RCC 7860 (cell line): ENCODE data around the gene KAT7.

ENCODE experiments used
- DNase-seq: peaks from one replicate; pipeline ENCODE4 v3.0.0-alpha.2; 2015; ENCODE audit warnings: low spot score
- FAIRE-seq: peaks from 2 replicates; lab custom pipeline; 2012; peaks lifted over from hg19 to GRCh38; lab: Jason Lieb, UNC

KAT7 gene

DNA sequence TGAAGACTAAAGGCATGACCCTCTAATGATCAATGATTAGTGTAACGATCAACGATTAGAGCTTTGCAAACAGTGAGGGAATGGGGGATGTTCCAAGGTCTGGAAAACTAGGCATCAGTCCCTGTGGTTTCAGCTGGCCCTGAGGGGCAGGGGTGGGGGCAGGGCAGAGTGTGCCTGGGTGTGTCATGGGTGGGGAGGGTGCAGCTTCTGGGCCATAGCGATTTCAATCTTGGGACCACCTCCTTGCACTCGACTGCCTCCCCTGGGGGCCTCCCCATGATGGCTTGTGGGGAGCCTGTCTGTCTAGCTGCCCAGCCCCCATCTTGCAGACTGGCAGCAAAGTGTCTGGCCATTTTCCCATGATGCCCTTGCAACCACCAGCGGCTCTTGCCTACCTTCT is 51.0 kb downstream of the KAT7 start:
- FAIRE-seq = no peak
- no peak for DNase-seq

DNA sequence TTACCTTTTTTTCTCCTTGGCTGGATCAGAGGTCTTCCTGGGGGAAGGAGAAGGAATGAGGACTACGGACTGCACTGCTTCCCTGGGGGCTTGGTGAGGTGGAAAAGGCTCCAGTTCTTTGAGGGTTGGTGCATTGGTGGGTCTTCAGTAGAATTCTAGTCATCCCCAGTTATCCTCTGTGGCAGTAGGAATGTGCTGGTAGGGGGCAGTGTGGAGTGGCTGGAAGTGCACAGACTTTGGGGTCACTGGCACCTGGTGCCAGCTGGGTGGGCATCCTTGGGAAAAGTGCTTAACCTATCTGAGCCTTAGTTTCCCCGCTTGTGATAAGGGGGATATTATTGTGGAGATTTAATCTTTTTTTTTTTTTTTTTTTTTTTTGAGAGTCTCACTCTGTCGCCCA is 53.1 kb downstream of the KAT7 start:
- DNase-seq (no peak), FAIRE-seq (no peak)

DNA sequence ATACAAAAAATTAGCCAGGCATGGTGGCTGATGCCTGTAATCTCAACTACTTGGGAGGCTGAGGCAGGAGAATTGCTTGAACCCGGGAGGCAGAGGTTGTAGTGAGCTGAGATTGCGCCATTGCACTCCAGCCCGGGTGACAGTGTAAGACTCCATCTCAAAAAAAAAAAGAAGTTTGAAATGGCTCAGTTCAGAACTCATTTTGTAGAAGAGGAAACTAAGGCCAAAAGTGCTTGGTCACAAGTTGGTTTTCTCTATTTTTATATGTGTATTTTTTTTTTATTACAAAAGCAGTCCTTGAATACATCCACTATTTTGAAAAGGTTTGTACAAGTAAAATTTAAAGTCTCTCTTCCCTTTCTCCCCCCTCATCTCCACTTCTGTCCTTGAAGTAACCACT is 53.9 kb downstream of the KAT7 start:
- FAIRE-seq (no peak), DNase-seq (no peak)

DNA sequence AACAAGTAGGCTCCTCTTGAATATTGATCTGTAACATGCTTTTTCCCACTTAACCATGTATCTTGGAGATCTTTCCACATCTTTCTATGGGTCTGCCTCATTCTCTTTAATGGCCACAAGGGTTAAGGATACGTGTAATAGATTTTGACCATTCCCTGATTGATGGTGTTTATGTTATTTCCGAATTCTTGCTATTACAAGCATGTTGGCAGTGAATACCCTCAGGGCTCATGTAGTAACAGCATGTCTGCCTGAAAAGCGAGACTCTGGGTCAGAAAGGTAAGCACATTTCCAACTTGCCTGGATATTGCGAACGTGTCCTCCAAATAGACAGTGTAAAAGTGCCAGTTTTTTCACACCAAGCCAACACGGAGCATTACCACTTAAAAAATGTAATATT is 54.4 kb downstream of the KAT7 start:
- FAIRE-seq = no peak
- no peak for DNase-seq

DNA sequence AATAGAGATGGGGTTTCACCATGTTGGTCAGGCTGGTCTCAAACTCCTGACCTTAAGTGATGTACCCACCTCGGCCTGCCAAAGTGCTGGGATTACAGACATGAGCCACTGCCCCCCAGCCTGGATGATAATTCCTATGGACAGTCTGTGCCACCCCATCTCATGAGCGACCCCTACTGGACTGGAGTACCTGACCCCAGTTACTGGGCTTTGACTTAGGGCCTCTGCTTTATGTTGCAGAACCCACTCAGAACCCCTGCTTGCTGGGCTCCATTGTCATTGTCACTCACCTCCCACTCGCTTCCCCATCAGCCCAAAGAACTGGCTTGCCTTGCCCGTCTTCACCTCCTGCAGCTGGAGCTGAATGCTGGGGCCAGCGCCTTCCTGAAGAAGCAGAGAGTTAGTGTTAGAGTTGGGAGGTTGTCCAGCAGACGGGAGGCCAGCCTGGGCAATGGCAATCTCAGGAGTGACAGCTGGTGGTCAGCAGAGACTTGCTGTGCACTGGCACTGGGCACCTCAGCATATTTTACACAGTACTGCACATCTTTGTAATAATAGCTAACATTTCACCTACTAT is 55.4 kb downstream of the KAT7 start:
- DNase-seq (peak; percentile 6), FAIRE-seq (no peak)

DNA sequence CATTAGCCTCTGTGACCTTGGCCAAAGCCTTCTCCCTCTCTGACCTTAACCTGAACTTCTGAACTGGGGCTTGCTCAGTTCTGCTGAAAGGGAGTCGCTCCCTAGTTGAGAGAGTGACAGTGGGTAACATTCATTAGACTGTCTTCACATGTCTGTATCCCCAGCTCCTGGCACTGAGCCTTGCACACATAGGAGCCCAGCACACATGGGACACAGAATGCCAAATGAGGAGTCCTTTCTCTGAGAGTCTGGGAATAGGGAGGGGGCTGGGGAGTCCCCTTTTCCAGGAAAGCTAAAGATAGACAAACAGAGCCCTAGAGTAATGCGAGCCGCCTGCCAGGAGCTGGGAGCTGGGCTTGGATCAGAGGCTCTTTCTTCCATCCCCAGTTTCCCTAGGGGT is 56.8 kb downstream of the KAT7 start:
- FAIRE-seq = no peak
- no peak for DNase-seq

DNA sequence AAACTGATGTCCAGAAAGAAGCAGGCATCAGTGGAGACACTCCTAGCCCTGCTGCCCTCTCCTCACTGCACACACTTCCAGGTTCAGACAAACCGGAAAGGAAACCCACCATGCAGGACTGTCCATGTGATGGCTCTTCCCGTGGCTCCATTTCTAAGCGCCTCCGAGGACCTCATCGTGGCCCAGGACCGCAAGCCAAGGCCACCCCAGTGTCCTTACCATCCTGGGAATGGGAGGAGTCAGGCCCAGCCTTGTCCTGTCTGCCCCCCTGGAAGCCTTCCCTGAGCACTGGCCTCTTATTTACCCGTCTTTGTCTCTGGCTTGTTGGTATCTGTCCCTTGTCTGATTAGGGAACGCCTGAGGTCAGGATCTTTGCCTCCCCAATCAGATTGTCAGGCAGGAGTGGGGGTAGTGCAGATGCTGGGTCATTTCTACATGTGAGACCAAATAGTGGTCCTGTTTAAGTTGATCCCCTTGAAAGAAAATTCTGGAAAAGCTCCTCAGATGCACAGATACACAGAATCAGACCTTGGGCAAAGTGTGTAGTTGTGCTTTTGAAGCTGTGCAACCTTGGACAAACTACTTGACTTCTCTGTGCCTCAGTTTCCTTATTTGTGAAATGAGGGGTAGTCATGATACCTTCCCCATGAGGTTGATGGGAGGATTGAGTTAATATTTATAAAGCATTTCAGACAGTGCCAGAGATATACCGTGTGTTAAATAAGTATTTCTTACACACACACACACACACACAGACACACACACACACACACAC is 58.6 kb downstream of the KAT7 start:
- no peak for FAIRE-seq
- no peak for DNase-seq

DNA sequence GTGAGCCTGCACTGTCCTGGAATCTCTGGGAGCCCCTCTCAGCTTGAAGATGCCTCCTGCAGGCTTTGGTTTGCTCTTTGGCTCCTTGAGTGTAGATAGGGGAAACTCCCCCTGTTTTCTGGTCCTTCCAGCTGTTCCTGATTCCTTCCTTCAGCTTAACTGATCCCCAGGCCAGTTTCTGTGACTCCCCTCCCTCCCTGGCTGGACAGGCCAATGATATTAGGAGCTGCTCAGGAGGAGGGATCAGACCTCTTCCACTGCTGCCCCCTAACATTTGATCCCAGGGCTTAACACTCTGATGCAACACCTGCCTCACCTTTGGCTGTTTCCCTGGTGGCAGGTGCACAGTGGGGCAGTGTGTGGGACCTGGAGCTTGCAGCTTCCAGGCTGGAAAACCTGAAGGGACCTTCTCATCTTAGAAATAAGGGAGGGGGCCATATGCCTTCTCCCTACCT is 59.6 kb downstream of the KAT7 start, which contains the start of gene TAC4:
Gene TAC4, minus strand, starts transcription at position 51 of the 455 bp plus-strand sequence. CDS start 52 bp downstream, outside the sequence.
- DNase-seq (no peak), FAIRE-seq (no peak)

DNA sequence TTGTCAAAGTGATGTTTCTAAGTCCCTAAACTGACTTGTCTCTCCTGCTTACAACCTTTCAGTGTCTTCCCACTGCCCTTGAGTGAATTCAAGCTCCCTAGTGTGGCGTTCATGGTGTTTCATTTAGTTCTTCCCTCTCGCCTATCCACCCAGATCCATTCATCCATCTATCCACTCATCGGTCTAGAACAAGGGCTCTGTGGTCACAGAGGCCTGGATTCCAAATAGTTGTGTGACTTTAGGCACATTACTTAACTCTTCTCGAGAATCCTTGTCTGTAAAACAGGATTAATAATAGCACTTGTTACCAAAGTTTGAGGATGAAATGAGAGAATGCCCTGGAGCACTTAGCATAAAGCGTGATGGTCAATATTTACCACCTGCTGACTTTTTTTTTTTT is 60.3 kb downstream of the KAT7 start:
- DNase-seq = no peak
- FAIRE-seq = no peak

DNA sequence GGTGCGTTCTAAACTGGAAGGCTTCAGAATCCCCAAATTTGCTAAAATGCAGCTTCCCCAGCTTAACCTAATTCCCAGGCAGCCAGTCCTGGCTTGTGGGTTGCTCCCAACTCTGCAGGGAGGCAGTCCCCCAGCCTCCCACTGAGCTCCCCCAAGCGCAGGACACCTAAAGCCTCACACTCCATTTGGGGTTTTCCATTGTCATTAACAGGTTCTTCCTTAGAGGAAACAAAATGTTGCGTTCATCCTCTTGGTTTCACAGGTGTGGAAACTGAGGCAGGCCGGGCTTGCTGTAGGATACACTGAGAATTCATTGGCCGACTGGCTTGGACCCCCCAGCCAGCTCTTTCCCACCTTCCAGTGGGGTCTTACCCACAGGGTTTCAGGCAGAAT is 61.7 kb downstream of the KAT7 start:
- DNase-seq (no peak), FAIRE-seq (no peak)

DNA sequence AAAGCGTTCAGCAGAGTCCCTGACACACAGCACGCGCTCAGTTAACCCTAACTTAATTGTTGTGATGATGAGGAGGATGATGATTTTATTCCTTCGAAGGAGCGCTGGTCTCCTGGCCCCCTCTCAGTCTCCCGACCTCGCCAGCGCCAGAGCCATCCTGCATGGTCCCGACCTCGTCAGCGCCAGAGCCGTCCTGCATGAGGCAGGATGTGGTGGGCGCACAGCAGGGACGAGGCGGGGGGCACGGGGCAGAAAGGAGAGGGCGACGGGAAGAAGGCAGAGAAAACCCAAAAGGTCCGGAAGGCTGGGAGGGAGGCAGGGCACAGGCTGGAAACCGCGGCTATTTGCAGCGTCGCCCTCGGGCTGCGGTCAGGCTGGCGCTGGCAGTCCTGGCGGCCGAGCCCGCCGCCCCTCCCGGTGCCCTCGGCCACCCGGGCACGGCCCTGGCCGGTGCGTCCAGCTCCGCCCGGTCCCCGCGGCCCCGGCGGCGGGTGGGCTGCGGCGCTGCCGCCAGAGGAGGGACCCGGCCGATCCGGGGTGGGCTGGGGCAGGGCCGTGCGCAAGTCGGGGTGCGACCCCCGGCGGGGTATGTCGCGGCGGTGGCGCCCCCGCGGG is 62.4 kb downstream of the KAT7 start:
- DNase-seq (no peak), FAIRE-seq (no peak)

DNA sequence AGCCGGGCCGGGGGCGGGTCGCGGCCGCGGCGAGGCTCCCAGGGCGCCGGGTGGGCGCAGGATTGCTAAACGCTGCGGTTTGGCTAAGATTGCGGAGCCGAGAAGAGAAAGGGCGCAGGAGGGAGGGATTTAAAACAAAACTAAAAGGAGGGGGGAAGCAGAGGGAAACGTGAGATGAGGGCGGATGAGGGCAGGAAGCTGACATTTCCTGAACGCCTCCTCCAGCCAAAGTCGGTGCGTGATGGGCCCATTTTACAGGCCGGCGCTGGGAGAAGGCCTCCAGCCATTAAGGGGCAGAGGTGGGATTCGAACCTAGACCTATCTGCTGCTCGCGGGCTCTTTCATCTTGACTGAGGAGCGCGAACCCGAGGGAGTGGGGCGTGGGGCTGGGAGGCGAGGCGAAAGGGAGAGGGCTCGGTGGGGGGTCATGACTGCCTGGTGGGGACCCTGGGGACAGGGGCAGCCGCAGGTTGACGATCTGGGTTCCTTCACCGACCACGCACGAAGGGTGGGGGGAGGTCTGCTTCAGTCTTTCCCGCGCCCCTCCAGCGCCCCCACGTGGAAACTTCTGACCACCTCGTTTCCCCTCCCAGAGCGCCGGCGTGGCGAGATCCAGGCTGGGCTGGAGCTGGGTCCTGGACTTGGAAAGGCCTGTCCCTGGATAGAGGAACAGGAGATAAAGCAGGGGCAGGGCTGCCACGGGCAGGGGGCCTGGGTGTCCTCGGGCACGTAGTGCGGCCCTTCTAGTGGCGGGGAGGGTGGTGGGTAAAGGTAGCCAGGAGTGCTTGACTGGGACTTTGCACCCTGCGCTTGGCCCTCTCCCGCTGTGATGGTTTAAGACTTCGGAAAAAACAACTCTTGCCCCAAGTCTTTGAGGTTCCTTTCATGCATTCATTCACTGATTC is 63.2 kb downstream of the KAT7 start:
- FAIRE-seq (no peak), DNase-seq (peak; percentile 22)

DNA sequence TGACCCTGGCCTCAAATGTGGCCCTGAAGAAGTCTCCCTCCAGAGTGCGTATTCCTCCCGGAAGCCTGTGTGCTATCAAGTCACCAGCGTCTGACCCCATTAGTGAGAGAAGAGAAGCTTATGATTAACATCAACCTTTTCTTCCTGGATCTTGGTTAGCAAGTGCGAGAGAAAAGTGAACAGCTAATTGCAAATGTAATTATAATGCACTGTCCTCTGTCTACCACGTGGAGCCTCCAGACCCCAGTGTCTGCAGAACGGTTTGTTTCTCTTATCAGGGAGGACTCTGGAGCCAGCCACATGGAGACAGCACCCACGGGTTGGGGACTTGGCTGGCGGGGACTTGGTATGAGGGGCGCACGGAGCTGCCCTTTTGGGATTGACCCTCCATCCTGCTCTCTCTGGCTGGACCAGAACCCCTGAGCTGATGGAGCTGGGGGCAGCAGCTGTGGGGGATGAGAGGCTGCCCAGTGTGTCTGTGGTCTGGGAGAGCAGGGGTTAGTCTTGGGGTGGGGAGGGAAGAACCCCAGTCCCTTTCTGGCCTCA is 65.1 kb downstream of the KAT7 start:
- DNase-seq (no peak), FAIRE-seq (no peak)

DNA sequence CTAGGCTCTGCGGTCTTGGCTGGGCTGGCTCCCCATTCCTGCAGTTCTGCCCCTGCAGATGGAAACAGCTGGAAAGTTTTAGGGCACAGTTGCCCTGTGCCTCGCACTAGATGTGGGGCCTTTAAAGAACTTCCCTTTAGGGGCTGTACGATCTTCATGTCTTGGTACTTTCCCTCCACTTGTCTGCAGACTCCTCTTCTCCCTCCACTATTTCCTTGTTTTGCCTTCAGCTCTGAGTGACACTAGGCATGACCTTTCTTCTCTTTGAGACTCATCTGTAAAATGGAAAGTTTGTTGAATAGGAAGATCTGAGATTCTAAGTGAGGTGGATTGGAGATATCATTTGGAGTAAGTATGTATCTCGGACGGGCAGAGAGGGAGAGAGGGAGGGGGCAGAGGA is 65.6 kb downstream of the KAT7 start:
- FAIRE-seq (no peak), DNase-seq (no peak)

DNA sequence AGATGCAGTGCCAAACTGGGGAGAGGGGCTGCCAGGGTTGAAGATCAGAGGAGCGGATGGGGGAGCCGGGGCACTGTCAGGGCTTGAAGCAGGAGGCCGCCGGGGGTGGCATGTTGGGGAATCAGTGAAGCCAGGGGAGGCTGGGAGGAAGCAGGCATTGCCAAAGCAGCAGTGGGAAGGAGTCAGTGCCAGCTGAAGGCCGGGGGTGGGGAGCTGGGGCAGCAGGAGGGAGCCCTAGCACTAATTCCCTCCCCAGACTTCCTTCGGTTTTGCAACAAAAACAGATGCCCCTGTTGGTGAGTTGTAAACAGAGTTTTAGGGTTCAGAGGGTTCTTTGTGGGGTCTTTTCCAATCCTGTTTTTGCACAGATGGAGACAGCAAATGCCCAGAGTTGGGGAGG is 70.3 kb downstream of the KAT7 start:
- DNase-seq (no peak), FAIRE-seq (no peak)

DNA sequence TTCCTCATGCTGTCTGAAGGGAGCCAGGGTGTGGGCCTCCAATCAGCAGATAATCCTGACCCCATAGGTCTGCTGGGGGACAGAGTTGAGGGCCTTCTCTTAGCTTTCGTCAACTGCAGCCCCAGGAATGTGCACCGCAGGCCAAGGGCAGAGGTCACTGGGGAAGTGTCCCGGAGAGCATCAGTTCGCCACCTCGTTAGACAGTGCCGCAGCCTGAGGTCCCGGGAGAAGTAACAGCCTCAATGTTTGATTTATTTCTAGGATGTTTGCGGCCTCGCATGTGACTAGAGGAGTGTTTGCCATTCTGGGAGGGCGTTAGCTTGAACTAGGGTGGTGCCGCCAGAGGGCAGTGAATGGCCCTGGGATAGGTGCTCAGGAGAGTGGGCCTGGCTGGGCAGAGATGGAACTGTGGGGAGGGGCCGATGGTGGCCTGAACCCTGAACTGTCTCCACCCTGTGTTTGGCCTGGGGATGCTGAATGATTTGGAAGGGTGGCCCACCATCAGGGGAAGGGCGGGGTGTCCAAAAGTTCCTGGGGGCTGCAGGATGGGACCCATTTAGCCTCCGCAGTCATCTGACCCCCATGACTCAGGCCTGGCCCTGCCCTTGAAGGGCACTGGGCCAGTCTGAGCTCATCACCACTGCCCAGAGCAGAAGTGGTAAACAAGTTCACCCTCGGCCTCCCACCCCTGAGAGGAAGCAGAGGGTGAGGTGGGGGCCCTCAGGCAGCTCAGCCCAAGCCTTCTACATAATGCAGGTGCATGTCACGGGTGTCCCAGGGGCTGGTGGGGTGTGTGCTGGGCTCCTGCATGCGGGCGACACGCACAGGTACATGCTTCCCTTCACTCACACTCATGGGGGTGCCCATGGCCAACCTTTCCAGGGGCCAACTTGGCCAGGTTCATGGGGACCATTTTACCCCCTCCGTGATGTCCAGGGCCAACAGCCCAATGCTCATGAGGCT is 71.8 kb downstream of the KAT7 start:
- DNase-seq = no peak

DNA sequence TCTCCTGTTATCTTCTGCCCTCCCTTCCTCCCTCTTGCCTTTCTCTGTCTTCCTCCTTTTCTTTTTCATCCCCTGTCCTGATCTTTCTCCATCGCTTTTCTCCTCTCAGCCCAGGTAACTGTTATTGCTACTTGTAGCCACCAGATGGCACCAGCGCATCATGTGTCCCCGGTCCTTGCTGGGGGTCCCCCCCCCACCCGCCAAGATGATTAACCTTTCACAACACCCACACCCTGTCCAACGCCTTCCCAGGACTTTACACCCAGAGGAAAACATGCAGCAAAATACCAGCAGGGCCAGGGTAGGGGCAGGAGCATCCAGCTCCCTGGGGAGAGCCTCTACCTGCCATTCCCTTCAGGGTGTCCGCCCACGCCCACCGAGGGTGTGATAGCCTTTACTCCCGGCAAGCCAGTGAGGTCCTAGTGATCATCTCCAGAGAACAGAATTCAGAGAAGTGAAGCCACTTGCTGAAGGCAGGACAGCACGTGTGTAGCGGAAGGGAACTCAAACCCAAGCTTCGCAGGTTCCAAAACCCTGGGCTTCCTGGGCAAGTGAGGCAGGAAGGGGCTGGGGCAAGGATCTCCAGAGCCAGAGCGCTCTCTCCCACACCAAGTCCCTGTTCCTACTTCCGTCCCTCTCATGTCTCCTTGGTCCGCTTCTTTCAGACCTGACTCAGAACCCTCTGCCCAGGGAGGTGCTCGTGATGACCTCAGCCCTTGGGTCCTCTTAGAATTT is 72.8 kb downstream of the KAT7 start:
- DNase-seq (peak; percentile 57), FAIRE-seq (no peak)

More for the DNA sequence above, 71.8 kb downstream of the KAT7 start:
- FAIRE-seq = no peak

DNA sequence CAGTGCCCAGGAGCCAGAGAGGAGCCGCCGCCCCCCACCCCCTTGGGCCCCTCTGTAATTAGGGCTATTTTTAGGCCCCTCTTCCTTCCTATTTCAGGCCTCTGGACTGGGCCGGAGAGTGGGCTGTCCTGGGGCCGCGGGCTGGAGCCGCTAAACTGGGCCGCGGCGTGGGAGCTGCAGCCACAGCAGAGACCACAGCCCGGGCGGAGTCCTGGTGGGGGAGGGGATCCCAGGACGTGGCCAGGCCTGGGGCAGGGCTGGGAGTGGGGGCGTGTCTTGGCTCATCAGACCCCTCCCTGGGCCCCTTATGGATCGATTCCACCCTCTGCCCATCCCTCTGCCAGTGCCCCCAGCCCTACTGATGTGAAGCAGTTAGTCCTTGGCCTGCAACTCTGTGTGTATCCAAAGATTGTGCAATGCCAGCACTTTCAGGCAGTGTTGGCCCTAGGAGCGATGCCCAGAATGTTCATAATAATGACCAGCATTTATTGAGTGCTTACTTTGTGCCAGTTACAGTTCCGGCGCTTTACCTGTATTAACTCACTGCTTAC is 74.4 kb downstream of the KAT7 start:
- DNase-seq = no peak

DNA sequence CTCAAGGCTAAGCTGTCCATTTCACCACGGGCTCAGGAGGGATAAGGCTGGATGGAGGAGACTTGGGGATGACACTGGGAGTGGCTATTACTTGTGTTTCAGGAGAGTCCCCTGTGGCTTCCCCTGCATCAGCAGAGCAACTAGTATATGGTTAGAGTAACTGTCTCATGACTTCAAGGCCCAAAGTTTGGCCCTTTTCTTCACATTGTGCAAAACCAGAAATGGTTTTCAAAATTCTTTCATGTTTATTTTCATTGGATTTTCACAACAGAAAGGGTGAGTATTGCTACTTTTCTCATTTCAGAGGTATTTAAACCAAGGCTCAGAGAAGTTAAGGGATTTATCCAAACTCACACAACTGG is 77.5 kb downstream of the KAT7 start:
- no peak for FAIRE-seq
- no peak for DNase-seq

More for the DNA sequence above, 74.4 kb downstream of the KAT7 start:
- FAIRE-seq = no peak
